Skeletal muscle tissue (tissue), 4 donors: ENCODE results near the gene CEP162. TPM values are rescaled to one million over a fixed set of nuclear protein-coding genes. Genes with fewer than 3 reads are reported as not detected.
"Not testable (repeated sequence)": the region's sequence is repeated elsewhere in the genome, so short reads cannot be mapped to it uniquely, and the experiment has no call there.

Experiments
- H3K27ac ChIP-seq: one replicate; pipeline ENCODE4 v1.7.0; 2013; ENCODE audit warnings: mild to moderate bottlenecking, low read depth, low read length, inconsistent platforms
- H3K27me3 ChIP-seq, 3 donors: one replicate each; pipeline ENCODE4 v1.7.0; 2013; ENCODE audit warnings: low read length in 3 of 3; ENCODE audit not compliant: control insufficient read depth in 3 of 3, insufficient read depth in 3 of 3
- H3K36me3 ChIP-seq, 3 donors: one replicate each; pipeline ENCODE4 v1.7.0; 2013; ENCODE audit warnings: low read length in 3 of 3; ENCODE audit not compliant: control insufficient read depth in 3 of 3, insufficient read depth in 3 of 3
- H3K4me1 ChIP-seq, 3 donors: one replicate each; pipeline ENCODE4 v1.7.0; 2013; ENCODE audit warnings: low read length in 3 of 3, mild to moderate bottlenecking in 3 of 3; ENCODE audit not compliant: control insufficient read depth in 3 of 3, insufficient read depth in 3 of 3
- H3K4me3 ChIP-seq, 3 donors: one replicate each; pipeline ENCODE4 v1.7.0; 2013; ENCODE audit warnings: low read length in 3 of 3
- H3K9ac ChIP-seq, 3 donors: one replicate each; pipeline ENCODE4 v1.7.0; 2013; ENCODE audit warnings: low read length in 3 of 3, mild to moderate bottlenecking in 3 of 3, moderate library complexity in 2 of 3, low read depth in 1 of 3
- H3K9me3 ChIP-seq, 3 donors: one replicate each; pipeline ENCODE4 v1.7.0; 2013; ENCODE audit warnings: low read length in 3 of 3; ENCODE audit not compliant: control insufficient read depth in 3 of 3
- total RNA-seq: library from RNA; depleted of rRNA; stranded (reverse); fragments of >200 nt; gene quantifications from one replicate; pipeline ENCODE4 v1.2.3, GENCODE V29; 2014
- donor health status: Osteomylitis.

Gene CEP162
- total RNA-seq, 1 donor from 2014 or later = 4.7 TPM

GRCh38 chr6:84084705-84085104 is 142.7 kb downstream of the CEP162 start:
- H3K27me3 ChIP-seq, H3K4me1 ChIP-seq, H3K9me3 ChIP-seq, H3K4me3 ChIP-seq, H3K9ac ChIP-seq, H3K36me3 ChIP-seq, H3K27ac ChIP-seq: not testable (repeated sequence)

- H3K27me3 ChIP-seq = no peaks in the 10 kb centered on the region
- H3K36me3 ChIP-seq = no peaks in the 10 kb centered on the region
- H3K4me3 ChIP-seq = no peak overlapping the region
- H3K9me3 ChIP-seq = no peaks in the 10 kb centered on the region
- H3K27ac ChIP-seq = no peak overlapping the region
- H3K9ac ChIP-seq = no peak overlapping the region
- peaks cover 0 to 4% (median 0%) of the 10 kb centered on the region in 3 donors for H3K4me1 ChIP-seq
Measured at GRCh38 chr6:84082689-84083265, 144.7 kb downstream of the CEP162 start.

- no peak overlapping the region for H3K4me3 ChIP-seq
- no peaks in the 10 kb centered on the region for H3K36me3 ChIP-seq
- H3K27ac ChIP-seq = no peak overlapping the region
- H3K4me1 ChIP-seq = peaks cover 0 to 4% (median 0%) of the 10 kb centered on the region in 3 donors
- no peaks in the 10 kb centered on the region for H3K27me3 ChIP-seq
- no peaks in the 10 kb centered on the region for H3K9me3 ChIP-seq
- no peak overlapping the region for H3K9ac ChIP-seq
Measured at GRCh38 chr6:84081222-84081621, 146.2 kb downstream of the CEP162 start.

DNA sequence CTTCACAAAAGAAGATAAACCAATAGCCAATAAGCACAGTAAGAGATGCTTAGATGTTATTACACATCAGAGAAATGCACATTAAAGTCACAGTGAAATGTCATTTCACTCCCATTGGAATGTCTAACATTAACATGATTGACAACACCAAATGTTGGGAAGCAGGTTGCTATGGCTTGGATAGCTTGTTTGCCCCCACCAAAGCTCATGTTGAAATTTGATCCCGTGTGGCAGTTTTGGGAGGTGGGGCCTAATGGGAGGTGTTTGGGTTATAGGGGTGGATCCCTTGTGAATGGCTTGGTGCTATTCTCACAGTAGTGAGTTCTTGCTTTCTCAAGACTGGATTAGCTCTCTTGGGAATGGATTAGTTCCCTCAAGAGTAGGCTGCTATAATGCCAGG is 149.1 kb downstream of the CEP162 start:
- H3K9ac ChIP-seq = no peak overlapping the region
- H3K36me3 ChIP-seq = no peaks in the 10 kb centered on the region
- no peaks in the 10 kb centered on the region for H3K9me3 ChIP-seq
- no peaks in the 10 kb centered on the region for H3K27me3 ChIP-seq
- peaks cover 0 to 4% (median 0%) of the 10 kb centered on the region in 3 donors for H3K4me1 ChIP-seq
- no peak overlapping the region for H3K27ac ChIP-seq
- no peak overlapping the region for H3K4me3 ChIP-seq

- Histone ChIP-seq H3K27me3 (no peaks in the 10 kb centered on the region), H3K9ac (no peak overlapping the region)
Measured at GRCh38 chr6:84077645-84078044, 149.8 kb downstream of the CEP162 start.

GRCh38 chr6:84074988-84075781 is 152.3 kb downstream of the CEP162 start:
- H3K27ac ChIP-seq = no peak overlapping the region

More at GRCh38 chr6:84077645-84078044, 149.8 kb downstream of the CEP162 start:
- H3K9me3 ChIP-seq = no peaks in the 10 kb centered on the region
- no peak overlapping the region for H3K27ac ChIP-seq
- peaks cover 0 to 4% (median 0%) of the 10 kb centered on the region in 3 donors for H3K4me1 ChIP-seq
- H3K36me3 ChIP-seq = no peaks in the 10 kb centered on the region
- H3K4me3 ChIP-seq = no peak overlapping the region

More at GRCh38 chr6:84074988-84075781, 152.3 kb downstream of the CEP162 start:
- H3K4me3 ChIP-seq = no peak overlapping the region
- no peaks in the 10 kb centered on the region for H3K36me3 ChIP-seq
- no peak overlapping the region for H3K9ac ChIP-seq
- H3K4me1 ChIP-seq = peaks cover 0 to 4% (median 0%) of the 10 kb centered on the region in 3 donors
- H3K27me3 ChIP-seq = no peaks in the 10 kb centered on the region
- H3K9me3 ChIP-seq = no peaks in the 10 kb centered on the region

Other genes with a start within 250 kb of the CEP162 start
- 40.2 TPM for gene MRAP2, start 193.9 kb downstream of the CEP162 start, total RNA-seq